ENCODE results near the gene FBXO4. TPM values are rescaled to one million over a fixed set of nuclear protein-coding genes. Genes with fewer than 3 reads are reported as not detected.

FBXO4 gene
- total RNA-seq, 1 donor from 2014 or later, result 14.1 TPM

DNA sequence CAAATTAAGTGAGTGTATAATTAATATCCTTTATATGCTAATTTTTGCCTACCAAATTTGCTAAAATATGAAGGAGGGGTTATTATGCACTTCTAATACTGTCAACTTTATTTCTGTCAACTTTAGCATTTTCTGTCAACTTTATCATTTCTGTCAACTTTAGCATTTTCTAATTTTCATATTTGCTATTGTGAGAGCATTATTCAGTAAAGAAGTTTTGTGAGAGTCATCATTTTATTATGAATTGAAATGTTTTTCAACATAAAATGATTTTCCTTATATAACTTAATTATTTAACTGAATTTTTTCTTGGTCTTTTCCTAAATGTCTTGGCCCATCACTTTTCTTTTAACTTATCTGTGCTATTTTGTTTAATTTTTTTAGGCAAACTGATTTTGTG, 58.2 kb downstream of the FBXO4 start:
- no peak for DNase-seq

DNA sequence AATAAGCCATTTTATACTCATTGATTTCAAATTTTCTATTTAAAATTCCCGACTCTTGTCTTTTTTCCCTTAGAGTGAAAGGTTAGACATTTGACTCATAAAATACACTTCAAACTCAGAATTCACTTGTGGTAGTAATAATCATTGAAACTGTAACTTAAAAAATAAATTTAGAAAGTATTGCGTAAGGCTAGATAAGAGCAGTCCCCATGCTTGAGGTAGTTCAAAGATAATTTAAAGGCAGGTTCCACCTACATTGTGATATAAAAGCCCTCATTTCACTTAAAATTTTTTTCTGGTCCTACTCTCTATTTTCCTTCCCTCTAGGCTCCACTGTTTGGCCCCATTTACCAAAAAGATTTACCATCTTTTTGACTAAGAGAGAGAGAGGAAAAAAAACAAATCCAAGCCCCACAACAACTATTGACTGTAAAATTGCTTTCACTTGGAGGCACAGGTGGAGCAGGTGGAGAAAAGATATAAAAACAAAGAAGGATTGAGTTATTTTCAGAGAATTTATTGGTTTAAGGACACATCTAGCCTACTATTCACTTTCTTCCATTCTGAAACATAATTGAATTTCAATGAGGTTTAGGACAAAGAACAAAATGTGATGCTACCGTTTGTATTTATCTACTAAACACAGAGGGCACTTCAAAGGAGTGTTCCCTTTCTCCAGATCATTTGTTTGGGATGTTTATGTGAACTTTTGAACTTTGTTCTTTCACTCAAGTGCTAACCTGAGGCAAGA, 61.0 kb downstream of the FBXO4 start:
- no peak for DNase-seq

Small RNA genes lying within 50 kb of the gene (small RNA-seq; reads per million reads assigned to genes)
- gene RF00019 (ENCODE audit: low replicate concordance), result not detected

Other genes starting within 250 kb of the FBXO4 start
- 32.5 TPM for gene OXCT1, start 54.9 kb upstream of the FBXO4 start, total RNA-seq
- 16.3 TPM for gene RIMOC1, start 20.9 kb upstream of the FBXO4 start, total RNA-seq

Measured in skin of body (tissue), 3 donors.